Ascending aorta (tissue), 2 donors: ENCODE measurements around the gene SORCS3. TPM values are rescaled to one million over a fixed set of nuclear protein-coding genes. Genes with fewer than 3 reads are reported as not detected.

ENCODE experiments used
- DNase-seq, 2 donors: peaks; one replicate each; pipeline ENCODE4 v3.0.0-alpha.2; 2019; ENCODE audit warnings: low spot score in 2 of 2
- H3K27ac ChIP-seq, 2 donors: fragments of 200-600 bp; sonication (generic); one replicate each; pipeline ENCODE4 v1.5.1; 2016 to 2017; ENCODE audit warnings: mild to moderate bottlenecking in 1 of 2
- H3K27me3 ChIP-seq: fragments of 200-600 bp; sonication (generic); one replicate; pipeline ENCODE4 v1.5.1; 2017
- H3K36me3 ChIP-seq, 2 donors: fragments of 200-600 bp; sonication (generic); one replicate each; pipeline ENCODE4 v1.5.1; 2016
- H3K4me1 ChIP-seq, 2 donors: fragments of 200-600 bp; sonication (generic); one replicate each; pipeline ENCODE4 v1.5.1; 2016 to 2017; ENCODE audit warnings: mild to moderate bottlenecking in 1 of 2
- H3K4me3 ChIP-seq, 2 donors: fragments of 200-600 bp; sonication (generic); one replicate each; pipeline ENCODE4 v1.5.1; 2016 to 2017; ENCODE audit warnings: mild to moderate bottlenecking in 1 of 2
- H3K9me3 ChIP-seq, 2 donors: fragments of 200-600 bp; sonication (generic); one replicate each; pipeline ENCODE4 v1.5.1; 2016
- intact Hi-C: fragments of 100-400 bp; cut with DNase I; formaldehyde crosslinking; loops from one replicate; pipeline ENCODE4 v1.15.1; 2023
- total RNA-seq: library from RNA; depleted of rRNA; stranded (reverse); fragments of >200 nt; gene quantifications from one replicate; pipeline ENCODE4 v1.1.0, GENCODE V29; 2016
- TF ChIP-seq, protein P1 (sequence below), 3 experiments: fragments of 200-600 bp in 2 of 3; fragments of 450-650 bp in 1 of 3; sonication (generic) in 2 of 3; IDR thresholded peaks; one replicate each; pipeline ENCODE4 v1.5.1; 2016 to 2019; ENCODE audit warnings: antibody characterized with exemption in 3 of 3, mild to moderate bottlenecking in 1 of 3, moderate library complexity in 1 of 3

The SORCS3 gene
- total RNA-seq, 1 donor from 2014 or later, result not detected

DNA sequence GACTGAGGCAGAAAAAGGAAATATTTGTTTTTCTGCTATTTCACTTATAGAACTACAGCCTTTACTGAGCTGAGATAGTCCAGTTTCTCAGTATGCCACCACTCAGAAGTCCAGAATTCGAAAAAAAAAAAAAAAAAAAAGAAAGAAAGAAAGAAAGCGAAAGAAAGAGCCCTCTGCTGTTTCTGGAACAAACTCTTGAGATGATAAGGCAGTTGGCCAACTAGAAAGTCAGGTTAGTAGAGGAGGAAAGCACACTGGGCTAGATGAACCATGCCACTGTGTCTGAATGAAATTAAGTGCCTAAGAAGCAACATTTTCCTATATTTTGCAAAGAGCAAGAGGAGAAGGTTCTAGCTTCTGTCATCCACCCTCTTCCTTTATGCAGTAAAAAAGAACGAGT is 403.8 kb downstream of the SORCS3 start:
- H3K4me3 ChIP-seq, result no peak overlapping the region
- no peaks in the 10 kb centered on the region for H3K9me3 ChIP-seq
- no peak for DNase-seq
- no peaks in the 10 kb centered on the region for H3K4me1 ChIP-seq
- H3K27me3 ChIP-seq, result no peaks in the 10 kb centered on the region
- intact Hi-C loops, result no loop called here
- TF ChIP-seq, protein P1, sequence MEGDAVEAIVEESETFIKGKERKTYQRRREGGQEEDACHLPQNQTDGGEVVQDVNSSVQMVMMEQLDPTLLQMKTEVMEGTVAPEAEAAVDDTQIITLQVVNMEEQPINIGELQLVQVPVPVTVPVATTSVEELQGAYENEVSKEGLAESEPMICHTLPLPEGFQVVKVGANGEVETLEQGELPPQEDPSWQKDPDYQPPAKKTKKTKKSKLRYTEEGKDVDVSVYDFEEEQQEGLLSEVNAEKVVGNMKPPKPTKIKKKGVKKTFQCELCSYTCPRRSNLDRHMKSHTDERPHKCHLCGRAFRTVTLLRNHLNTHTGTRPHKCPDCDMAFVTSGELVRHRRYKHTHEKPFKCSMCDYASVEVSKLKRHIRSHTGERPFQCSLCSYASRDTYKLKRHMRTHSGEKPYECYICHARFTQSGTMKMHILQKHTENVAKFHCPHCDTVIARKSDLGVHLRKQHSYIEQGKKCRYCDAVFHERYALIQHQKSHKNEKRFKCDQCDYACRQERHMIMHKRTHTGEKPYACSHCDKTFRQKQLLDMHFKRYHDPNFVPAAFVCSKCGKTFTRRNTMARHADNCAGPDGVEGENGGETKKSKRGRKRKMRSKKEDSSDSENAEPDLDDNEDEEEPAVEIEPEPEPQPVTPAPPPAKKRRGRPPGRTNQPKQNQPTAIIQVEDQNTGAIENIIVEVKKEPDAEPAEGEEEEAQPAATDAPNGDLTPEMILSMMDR (IDR thresholded peaks at IDR 0.05), result no peak
- H3K36me3 ChIP-seq, result no peaks in the 10 kb centered on the region
- H3K27ac ChIP-seq, result no peak overlapping the region

DNA sequence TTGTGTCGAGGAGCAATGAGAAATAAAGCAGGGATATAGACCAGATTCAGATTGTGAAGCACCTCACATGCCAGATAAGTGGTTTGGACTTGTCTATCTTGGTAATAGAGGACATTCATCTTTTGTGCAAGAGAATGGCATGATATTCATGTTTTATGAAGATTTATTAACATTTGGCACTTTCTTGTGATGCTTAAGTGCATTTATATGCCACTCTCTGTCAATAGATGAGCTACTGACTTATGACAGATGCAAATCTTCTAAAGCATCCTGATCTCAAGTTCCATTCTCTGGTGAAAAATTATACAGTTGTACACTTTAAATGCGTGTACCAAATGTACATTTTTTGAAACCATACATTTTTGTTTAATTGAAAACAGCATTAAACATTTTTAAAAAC is 415.3 kb downstream of the SORCS3 start:
- Histone ChIP-seq H3K4me1 (no peaks in the 10 kb centered on the region), H3K9me3 (no peaks in the 10 kb centered on the region), H3K36me3 (no peaks in the 10 kb centered on the region), H3K27me3 (no peaks in the 10 kb centered on the region), H3K27ac (no peak overlapping the region), H3K4me3 (no peak overlapping the region)
- intact Hi-C loops, result no loop called here
- TF ChIP-seq, protein P1 (IDR thresholded peaks at IDR 0.05), result no peak
- no peak for DNase-seq

DNA sequence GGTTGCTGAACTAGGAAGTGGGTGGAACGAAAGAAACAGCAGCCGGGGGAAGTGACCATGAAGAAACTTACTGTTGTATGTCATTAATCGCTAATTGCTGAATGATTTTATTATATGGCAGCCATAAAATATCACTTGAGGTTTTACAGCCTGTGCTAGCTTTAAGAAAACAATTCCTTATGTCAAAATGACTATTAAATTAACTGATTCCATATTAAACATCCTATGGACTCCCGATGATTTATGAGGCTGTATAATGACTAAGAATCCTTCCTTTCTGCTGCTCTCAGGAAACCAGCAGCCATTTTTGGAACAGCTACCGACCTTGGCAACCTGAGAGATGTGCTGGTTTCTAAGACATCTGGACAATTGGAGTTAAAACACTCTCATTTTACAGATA is 421.9 kb downstream of the SORCS3 start:
- intact Hi-C loops, result no loop called here
- Histone ChIP-seq H3K4me1 (no peaks in the 10 kb centered on the region), H3K27me3 (no peaks in the 10 kb centered on the region), H3K4me3 (no peak overlapping the region), H3K27ac (no peak overlapping the region), H3K36me3 (no peaks in the 10 kb centered on the region), H3K9me3 (no peaks in the 10 kb centered on the region)
- TF ChIP-seq, protein P1 (IDR thresholded peaks at IDR 0.05), result no peak
- no peak for DNase-seq

DNA sequence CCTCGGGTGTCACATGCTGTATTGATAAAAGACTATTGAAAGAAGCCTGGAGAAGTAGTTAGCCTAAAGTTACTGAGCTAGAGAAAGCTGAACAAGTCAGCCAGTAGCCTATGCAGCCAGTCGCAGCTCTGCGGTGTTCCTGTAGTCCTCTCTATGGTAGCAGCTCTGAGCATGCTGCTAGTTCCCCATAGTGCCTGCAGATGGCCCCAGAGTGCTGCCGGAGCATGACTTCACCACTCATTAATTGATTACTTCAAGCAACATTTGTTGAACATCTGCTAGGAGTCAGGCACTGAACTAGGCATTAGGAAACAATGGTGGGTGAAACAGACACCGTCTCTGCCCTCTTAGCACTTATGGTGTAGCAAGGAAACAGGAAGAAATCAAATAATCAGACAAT is 422.7 kb downstream of the SORCS3 start:
- DNase-seq, result no peak
- H3K27ac ChIP-seq, result no peak overlapping the region
- H3K27me3 ChIP-seq, result no peaks in the 10 kb centered on the region
- TF ChIP-seq, protein P1 (IDR thresholded peaks at IDR 0.05), result no peak
- H3K36me3 ChIP-seq, result no peaks in the 10 kb centered on the region
- intact Hi-C loops, result no loop called here
- no peak overlapping the region for H3K4me3 ChIP-seq
- no peaks in the 10 kb centered on the region for H3K4me1 ChIP-seq
- H3K9me3 ChIP-seq, result no peaks in the 10 kb centered on the region

DNA sequence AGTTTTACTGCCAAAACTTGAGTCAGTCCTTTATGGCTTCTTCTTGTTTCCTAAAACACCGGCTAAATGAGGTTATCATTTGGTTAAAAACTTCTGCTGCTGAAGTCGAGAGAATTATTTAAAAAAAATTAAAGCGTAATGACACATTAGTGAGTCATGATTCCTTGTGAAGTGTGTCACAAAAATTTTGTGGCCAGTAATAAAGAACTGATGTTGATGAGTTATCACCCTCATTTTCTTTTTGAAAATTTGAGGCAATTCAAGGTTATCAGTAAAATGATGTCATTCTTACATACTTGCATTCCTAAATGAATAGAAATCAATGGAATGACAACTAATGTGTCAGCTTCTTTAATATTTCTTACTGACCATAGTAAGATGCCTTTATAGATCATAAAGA is 427.4 kb downstream of the SORCS3 start:
- Histone ChIP-seq H3K27me3 (no peaks in the 10 kb centered on the region), H3K36me3 (no peaks in the 10 kb centered on the region), H3K9me3 (no peaks in the 10 kb centered on the region), H3K4me1 (no peaks in the 10 kb centered on the region), H3K27ac (no peak overlapping the region), H3K4me3 (no peak overlapping the region)
- TF ChIP-seq, protein P1 (IDR thresholded peaks at IDR 0.05), result no peak
- intact Hi-C loops, result no loop called here
- no peak for DNase-seq

DNA sequence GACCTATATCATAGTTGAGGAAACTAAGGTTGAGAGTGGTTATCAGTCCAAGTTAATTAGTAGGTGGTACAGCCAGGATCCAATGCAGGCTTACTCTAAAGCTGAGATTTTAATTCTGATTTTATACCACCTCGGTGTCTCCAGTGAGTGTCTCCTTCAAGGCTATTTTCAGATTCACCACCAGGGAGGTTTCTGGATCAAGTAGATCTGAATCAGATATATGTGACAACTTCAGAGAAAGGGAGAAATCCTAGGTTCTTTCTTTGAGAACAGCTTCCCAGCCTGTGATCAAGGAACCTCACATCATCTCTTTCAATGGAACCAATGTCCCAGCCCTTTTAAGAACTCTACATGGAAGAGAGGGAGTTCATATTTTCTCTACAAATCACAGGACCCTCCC is 429.2 kb downstream of the SORCS3 start:
- no peaks in the 10 kb centered on the region for H3K36me3 ChIP-seq
- no peaks in the 10 kb centered on the region for H3K27me3 ChIP-seq
- intact Hi-C loops, result no loop called here
- no peak overlapping the region for H3K27ac ChIP-seq
- no peaks in the 10 kb centered on the region for H3K4me1 ChIP-seq
- DNase-seq, result no peak
- TF ChIP-seq, protein P1 (IDR thresholded peaks at IDR 0.05), result no peak
- no peak overlapping the region for H3K4me3 ChIP-seq
- no peaks in the 10 kb centered on the region for H3K9me3 ChIP-seq
